GM23248 (cell line): Measurements from ENCODE around the gene TUBB6.

Source experiments
- EZH2 ChIP-seq: fragments of 200-600 bp; sonication (generic); IDR thresholded peaks from 2 replicates; pipeline ENCODE4 v1.6.1; 2018; ENCODE audit warnings: antibody characterized with exemption, mild to moderate bottlenecking; ENCODE audit not compliant: insufficient read depth, poor library complexity, severe bottlenecking
- EZH2phosphoT487 ChIP-seq: fragments of 200-600 bp; sonication (generic); IDR thresholded peaks from 2 replicates; pipeline ENCODE4 v1.6.1; 2018; ENCODE audit warnings: antibody characterized with exemption, moderate library complexity, mild to moderate bottlenecking, low read depth; ENCODE audit not compliant: insufficient read depth

GRCh38 chr18:12278215-12278671 is 29.8 kb upstream of the TUBB6 start:
- TF ChIP-seq EZH2 (no peak), EZH2phosphoT487 (no peak)
